Measurements from ENCODE around the gene HTT-AS.
A peak's percentile ranks its signal among the peaks of the same experiment; 100 is the strongest.

HTT-AS gene

DNA sequence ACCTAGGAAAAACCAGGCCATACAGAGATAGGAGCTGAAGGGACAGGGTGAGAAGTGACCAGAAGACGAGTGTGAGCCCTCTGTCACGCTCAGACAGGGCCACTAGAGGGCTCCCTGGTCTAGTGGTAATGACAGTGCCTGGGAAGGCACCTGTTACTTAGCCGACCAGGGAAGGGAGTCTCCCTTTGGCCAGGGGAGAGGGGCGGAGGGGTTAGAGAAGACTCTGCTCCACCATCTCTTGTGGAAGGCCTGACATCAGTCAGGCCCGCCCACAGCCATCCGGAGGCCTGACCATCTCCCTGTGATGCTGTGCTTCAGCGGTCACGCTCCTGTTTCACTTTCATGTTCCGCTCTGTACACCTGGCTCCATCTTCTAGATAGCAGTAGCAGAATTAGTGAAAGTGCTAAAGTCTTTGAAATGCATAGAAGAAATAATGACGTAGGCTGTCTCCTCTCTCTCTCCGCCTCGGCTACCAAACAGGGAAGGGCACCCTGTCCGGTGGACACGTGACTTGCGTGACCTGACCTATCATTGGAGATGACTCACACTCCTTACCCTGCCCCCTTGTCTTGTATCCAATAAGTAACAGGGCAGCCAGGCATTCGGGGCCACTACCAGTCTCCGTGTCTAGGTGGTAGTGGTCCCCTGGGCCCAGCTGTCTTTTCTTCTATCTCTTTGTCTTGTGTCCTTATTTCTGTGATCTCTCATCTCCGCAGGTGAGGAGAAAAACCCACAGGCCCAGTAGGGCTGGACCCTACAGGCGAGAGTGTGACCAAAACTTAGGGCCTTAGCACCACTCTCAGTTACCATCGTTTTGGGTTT lies 26.7 kb downstream of the HTT-AS start:
- ChIA-PET POLR2A (interaction anchor here (2.3 kb wide), 1 partner anchor 11 kb away, joined by 7 read pairs; no protein-coding TSS in a partner anchor), CTCF (interaction anchor here (0.8 to 3.7 kb wide), 11 partner anchors 9 to 60 kb away, joined by 3 to 21 read pairs (median 6); no protein-coding TSS in a partner anchor)
- peak; percentile 72 for DNase-seq (ENCODE audit: extremely low spot score)
- TF ChIP-seq, protein P1, sequence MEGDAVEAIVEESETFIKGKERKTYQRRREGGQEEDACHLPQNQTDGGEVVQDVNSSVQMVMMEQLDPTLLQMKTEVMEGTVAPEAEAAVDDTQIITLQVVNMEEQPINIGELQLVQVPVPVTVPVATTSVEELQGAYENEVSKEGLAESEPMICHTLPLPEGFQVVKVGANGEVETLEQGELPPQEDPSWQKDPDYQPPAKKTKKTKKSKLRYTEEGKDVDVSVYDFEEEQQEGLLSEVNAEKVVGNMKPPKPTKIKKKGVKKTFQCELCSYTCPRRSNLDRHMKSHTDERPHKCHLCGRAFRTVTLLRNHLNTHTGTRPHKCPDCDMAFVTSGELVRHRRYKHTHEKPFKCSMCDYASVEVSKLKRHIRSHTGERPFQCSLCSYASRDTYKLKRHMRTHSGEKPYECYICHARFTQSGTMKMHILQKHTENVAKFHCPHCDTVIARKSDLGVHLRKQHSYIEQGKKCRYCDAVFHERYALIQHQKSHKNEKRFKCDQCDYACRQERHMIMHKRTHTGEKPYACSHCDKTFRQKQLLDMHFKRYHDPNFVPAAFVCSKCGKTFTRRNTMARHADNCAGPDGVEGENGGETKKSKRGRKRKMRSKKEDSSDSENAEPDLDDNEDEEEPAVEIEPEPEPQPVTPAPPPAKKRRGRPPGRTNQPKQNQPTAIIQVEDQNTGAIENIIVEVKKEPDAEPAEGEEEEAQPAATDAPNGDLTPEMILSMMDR (IDR thresholded peaks at IDR 0.05; ENCODE audit: control extremely low read depth, extremely low read depth, low read depth, missing control alignments): peak; percentile 72

DNA sequence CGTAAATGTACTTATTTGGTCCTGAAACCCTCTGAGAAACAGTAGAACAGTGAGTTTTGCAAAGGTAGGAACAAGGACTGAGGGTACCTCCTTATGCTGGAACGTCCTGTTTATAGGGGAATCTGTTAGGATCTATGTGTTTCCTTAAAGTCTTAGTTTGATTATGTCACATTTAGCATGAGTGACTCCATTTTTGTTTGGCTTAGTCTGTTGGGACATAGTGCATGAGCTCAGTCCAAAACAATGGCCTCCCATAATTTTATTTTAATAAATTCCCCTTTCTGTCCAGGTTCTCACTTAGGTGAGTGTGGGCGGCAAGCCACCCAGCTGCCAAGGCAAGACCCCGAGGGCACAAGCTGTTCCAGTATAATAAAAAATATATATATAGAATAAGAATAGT lies 27.7 kb downstream of the HTT-AS start:
- no peak for DNase-seq (ENCODE audit: extremely low spot score)
- ChIA-PET CTCF (interaction anchor here (0.8 to 3.7 kb wide), 11 partner anchors 8 to 61 kb away, joined by 3 to 21 read pairs (median 6); no protein-coding TSS in a partner anchor), POLR2A (no interaction called here)
- TF ChIP-seq, protein P1 (IDR thresholded peaks at IDR 0.05; ENCODE audit: control extremely low read depth, extremely low read depth, low read depth, missing control alignments): no peak

DNA sequence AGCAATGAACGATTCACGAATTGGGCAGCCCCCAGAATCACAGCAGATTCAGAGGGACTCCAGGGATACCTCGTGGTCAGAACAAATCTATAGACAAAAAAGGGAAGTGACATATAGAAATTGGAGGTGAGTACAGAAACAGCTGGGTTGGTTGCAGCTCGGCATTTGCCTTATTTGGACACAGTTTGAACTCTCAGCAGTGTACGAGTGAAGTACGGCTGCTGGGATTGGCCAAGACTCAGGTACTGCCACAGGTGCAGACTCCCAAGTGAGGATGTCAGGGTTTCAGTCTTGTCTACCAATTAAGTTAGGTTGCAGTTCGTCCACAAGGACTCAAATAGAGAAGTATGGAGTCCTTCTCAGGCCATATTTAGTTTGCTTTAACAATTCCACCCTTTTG lies 28.2 kb downstream of the HTT-AS start:
- no peak for DNase-seq (ENCODE audit: extremely low spot score)
- CTCF ChIA-PET: interaction anchor here (1.1 to 3.7 kb wide), 8 partner anchors 9 to 264 kb away, joined by 3 to 21 read pairs (median 5); no protein-coding TSS in a partner anchor
- TF ChIP-seq, protein P1 (IDR thresholded peaks at IDR 0.05; ENCODE audit: control extremely low read depth, extremely low read depth, low read depth, missing control alignments): no peak
- POLR2A ChIA-PET: no interaction called here

DNA sequence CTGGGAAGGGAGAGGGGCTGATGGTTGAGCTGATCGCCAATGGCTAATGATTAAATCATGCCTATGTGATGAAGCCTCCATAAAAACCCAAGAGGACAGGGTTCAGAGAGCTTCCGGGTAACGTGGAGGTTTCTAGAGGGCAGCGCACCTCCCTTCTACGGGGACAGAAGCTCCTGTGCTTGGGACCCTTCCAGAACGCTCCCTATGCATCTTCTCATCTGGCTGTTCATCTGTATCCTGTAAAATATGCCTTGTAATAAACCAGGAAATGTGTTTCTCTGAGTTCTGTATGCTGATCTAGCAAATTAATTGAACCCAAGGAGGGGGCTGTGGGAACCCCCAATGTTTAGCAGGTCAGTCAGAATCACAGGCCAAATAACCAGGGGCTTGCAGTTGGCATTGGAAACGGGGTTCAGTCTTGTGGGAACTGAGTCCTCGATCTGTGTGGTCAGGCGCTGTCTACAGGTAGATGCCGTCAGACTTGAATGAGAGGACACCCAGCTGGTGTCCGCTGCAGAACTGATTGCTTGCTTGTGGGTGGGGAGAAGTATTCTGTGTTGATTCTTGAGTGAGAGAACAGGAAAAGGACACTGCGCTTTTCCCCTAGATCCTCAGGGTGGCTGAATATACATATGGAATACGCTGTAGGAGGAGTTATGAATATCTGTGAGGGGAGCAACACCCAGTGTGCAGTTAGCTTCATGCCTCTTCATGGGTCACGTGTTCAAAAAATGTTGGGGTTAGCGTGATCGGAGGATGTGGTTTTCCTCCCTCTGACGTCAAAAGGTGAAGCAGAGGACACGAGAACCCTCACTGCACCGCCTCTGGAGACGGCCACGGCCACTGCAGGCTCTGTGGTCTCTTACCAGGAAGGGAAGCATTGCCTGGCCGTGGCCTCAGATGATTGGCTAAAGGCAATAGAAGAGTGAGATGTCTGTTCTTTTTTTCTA lies 29.2 kb downstream of the HTT-AS start:
- TF ChIP-seq, protein P1 (IDR thresholded peaks at IDR 0.05; ENCODE audit: control extremely low read depth, extremely low read depth, low read depth, missing control alignments): no peak
- ChIA-PET CTCF (interaction anchor here (0.8 to 3.7 kb wide), 9 partner anchors 8 to 263 kb away, joined by 3 to 21 read pairs (median 3); no protein-coding TSS in a partner anchor), POLR2A (interaction anchor here (0.5 kb wide), 1 partner anchor 13 kb away, joined by 3 read pairs; no protein-coding TSS in a partner anchor)
- no peak for DNase-seq (ENCODE audit: extremely low spot score)

DNA sequence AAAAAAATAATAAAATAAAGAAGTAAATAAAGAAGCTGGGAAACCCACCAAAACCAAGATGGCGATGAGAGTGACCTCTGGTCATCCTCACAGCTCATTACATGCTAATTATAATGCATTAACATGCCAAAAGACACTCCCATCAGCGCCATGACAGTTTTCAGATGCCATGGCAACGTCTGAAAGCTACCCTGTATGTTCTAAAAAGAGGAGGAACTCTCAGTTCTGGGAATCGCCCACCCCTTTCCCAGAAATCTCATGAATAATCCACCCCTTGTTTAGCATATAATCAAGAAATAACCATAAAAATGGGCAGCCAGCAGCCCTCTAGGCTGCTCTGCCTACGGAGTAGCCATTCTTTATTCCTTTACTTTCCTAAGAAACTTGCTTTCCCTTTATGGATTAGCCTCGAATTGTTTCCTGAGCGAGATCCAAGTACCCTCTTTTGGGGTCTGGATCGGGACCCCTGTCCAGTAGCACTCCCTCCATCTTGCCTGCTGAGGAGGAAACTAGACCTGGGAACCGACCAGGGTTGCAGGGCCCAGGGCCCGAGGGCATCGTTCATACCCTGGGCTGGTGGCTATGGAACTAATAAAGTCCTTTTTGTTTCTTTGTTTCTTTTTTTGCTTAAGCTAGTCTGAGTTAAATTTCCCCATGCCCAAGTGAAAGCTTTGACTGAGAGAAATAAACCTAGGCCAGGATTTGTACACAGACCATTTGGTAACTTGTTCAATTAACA lies 30.9 kb downstream of the HTT-AS start:
- TF ChIP-seq, protein P1 (IDR thresholded peaks at IDR 0.05; ENCODE audit: control extremely low read depth, extremely low read depth, low read depth, missing control alignments): no peak
- POLR2A ChIA-PET: interaction anchor here (0.5 kb wide), 1 partner anchor 259 kb away, joined by 3 read pairs; no protein-coding TSS in a partner anchor
- CTCF ChIA-PET: interaction anchor here (0.7 to 1.0 kb wide), 2 partner anchors 34 to 65 kb away, joined by 3 read pairs; no protein-coding TSS in a partner anchor

More for the DNA sequence above, 30.9 kb downstream of the HTT-AS start:
- DNase-seq (ENCODE audit: extremely low spot score): no peak

Measured in GM10248 (cell line).